ENCODE measurements around the gene ERN1.

- TF ChIP-seq POLR2A (IDR thresholded peaks at IDR 0.05; ENCODE audit: low read depth, low read length): no peak
- no peak for TF ChIP-seq TAF1 (IDR thresholded peaks at IDR 0.05; ENCODE audit: borderline replicate concordance, low read depth, low read length)
- TF ChIP-seq POLR2AphosphoS5 (IDR thresholded peaks at IDR 0.05; ENCODE audit: low read depth, low read length): no peak
Measured at GRCh38 chr17:64006361-64007088, 123.4 kb downstream of the ERN1 start.

All from GM12892 (cell line).